ENCODE results near the gene FRMPD2. TPM values are rescaled to one million over a fixed set of nuclear protein-coding genes. Genes with fewer than 3 reads are reported as not detected.

The FRMPD2 gene
- polyA plus RNA-seq, 1 of the 3 experiments (the other 2 are of a cell fraction): 0.02 TPM

- no peak overlapping the region for H3K4me2 ChIP-seq
- TF ChIP-seq CTCF (IDR thresholded peaks at IDR 0.05) (no peak), MEF2A (IDR thresholded peaks at IDR 0.05; ENCODE audit: borderline replicate concordance, low read depth) (no peak), RAD21 (IDR thresholded peaks at IDR 0.05; ENCODE audit: low read length) (no peak), RCOR1 (IDR thresholded peaks at IDR 0.05; ENCODE audit: low read length) (no peak), TEAD4 (IDR thresholded peaks at IDR 0.05; ENCODE audit: borderline replicate concordance, insufficient read depth) (no peak), EP300 (IDR thresholded peaks at IDR 0.05; ENCODE audit: borderline replicate concordance in 1 of 2, low read depth in 1 of 2, low read length in 1 of 2) (no peak), YY1 (IDR thresholded peaks at IDR 0.05; ENCODE audit: low read depth) (no peak), SIN3A (IDR thresholded peaks at IDR 0.05; ENCODE audit: borderline replicate concordance, low read depth, low read length) (no peak), PBX3 (IDR thresholded peaks at IDR 0.05) (no peak), TCF12 (IDR thresholded peaks at IDR 0.05) (no peak), EZH2phosphoT487 (IDR thresholded peaks at IDR 0.05; ENCODE audit: borderline replicate concordance, low read depth) (no peak), MXI1 (IDR thresholded peaks at IDR 0.05; ENCODE audit: low read depth, low read length) (no peak), GATA2 (CRISPR knock-in tag; IDR thresholded peaks at IDR 0.05) (no peak), IRF3 (IDR thresholded peaks at IDR 0.05; ENCODE audit: low read depth, low read length) (no peak)
- no peaks in the 10 kb centered on the region for H3K36me3 ChIP-seq (replicated peaks in 1 of 2; ENCODE audit: control insufficient read depth in 1 of 2, insufficient read depth in 2 of 2, low read length in 1 of 2)
- H3K27me3 ChIP-seq (ENCODE audit: insufficient read depth): 0 out of 2 replicates have a peak, but pooled peaks cover 3% of the 10 kb centered on the region
- no peak for DNase-seq
- no peak overlapping the region; a peak in 1 of 4 replicates for H3K4me3 ChIP-seq (ENCODE audit: low read depth in 2 of 2, low read length in 1 of 2)
- H3F3A ChIP-seq (replicated peaks; ENCODE audit: insufficient read depth): no peaks in the 10 kb centered on the region
- no peaks in the 10 kb centered on the region for H4K20me1 ChIP-seq (ENCODE audit: insufficient read depth)
- 84% methylated on average over 6 of the region's 6 CpGs for WGBS (ENCODE audit: low lambda C conversion rate)
- H3K9me2 ChIP-seq: no peaks in the 10 kb centered on the region
- no peak overlapping the region for H3K27ac ChIP-seq (ENCODE audit: low read depth in 2 of 2, low read length in 1 of 2)
- H3K79me2 ChIP-seq (ENCODE audit: insufficient read depth): no peaks in the 10 kb centered on the region
- no peak overlapping the region for H3K9ac ChIP-seq
- no peaks in the 10 kb centered on the region for H3K4me1 ChIP-seq (ENCODE audit: control insufficient read depth in 1 of 2, insufficient read depth in 2 of 2, low read depth in 1 of 2, low read length in 1 of 2)
- ChIA-PET POLR2A (no interaction called here), CTCF (interaction anchor here (0.9 to 1.7 kb wide), 4 partner anchors 9 to 222 kb away, joined by 3 to 5 read pairs (median 4); no protein-coding TSS in a partner anchor)
- no peaks in the 10 kb centered on the region for H3K9me3 ChIP-seq
- H2AFZ ChIP-seq (ENCODE audit: low read depth): no peak overlapping the region
Measured at GRCh38 chr10:48214716-48215485, 59.6 kb downstream of the FRMPD2 start.
